Rectal smooth muscle tissue (tissue), 1 donor: ENCODE measurements around the gene ARAP1.

ENCODE experiments used
- H3K27ac ChIP-seq: one replicate; pipeline ENCODE4 v1.7.0; 2013; ENCODE audit warnings: low read depth, low read length, inconsistent platforms
- H3K27me3 ChIP-seq: one replicate; pipeline ENCODE4 v1.7.0; 2013; ENCODE audit warnings: low read length; ENCODE audit not compliant: control insufficient read depth, insufficient read depth
- H3K36me3 ChIP-seq: one replicate; pipeline ENCODE4 v1.7.0; 2013; ENCODE audit warnings: low read length; ENCODE audit not compliant: control insufficient read depth, insufficient read depth
- H3K4me1 ChIP-seq: one replicate; pipeline ENCODE4 v1.7.0; 2013; ENCODE audit warnings: low read length; ENCODE audit not compliant: control insufficient read depth, insufficient read depth
- H3K4me3 ChIP-seq: one replicate; pipeline ENCODE4 v1.7.0; 2013; ENCODE audit warnings: low read length
- H3K9ac ChIP-seq: one replicate; pipeline ENCODE4 v1.7.0; 2013; ENCODE audit warnings: low read length

Gene ARAP1

GRCh38 chr11:72720784-72721183 is 31.4 kb downstream of the ARAP1 start:
- peaks cover 29% of the 10 kb centered on the region for H3K4me1 ChIP-seq
- peak overlapping the region; percentile 66 for H3K9ac ChIP-seq
- H3K27me3 ChIP-seq = no peaks in the 10 kb centered on the region
- H3K4me3 ChIP-seq = peak overlapping the region; percentile 92
- H3K36me3 ChIP-seq = peaks cover 2% of the 10 kb centered on the region
- no peak overlapping the region for H3K27ac ChIP-seq

- H3K27me3 ChIP-seq = no peaks in the 10 kb centered on the region
- peaks cover 2% of the 10 kb centered on the region for H3K36me3 ChIP-seq
- no peak overlapping the region for H3K27ac ChIP-seq
- peak overlapping the region; percentile 92 for H3K4me3 ChIP-seq
- peaks cover 26% of the 10 kb centered on the region for H3K4me1 ChIP-seq
- H3K9ac ChIP-seq = no peak overlapping the region
Measured at GRCh38 chr11:72720047-72720446, 32.2 kb downstream of the ARAP1 start.

DNA sequence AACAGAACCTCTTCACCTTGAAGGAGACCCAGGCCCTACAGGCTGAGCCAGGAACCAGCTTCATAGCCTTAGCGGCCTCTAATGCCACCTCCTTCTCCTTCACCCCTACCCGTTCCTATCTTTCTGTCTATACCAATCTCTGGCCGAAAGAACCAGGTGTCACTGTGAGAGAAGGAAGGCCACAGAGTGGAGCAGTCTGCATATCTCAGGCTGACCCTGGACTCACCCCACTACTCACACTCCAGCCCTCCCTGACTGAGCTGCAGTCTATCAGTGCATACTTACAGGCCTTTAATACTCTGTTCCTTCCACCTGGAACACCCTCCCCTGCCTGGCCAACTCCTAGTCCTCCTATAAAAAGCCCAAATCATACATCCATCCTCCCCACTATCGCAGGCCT is 32.7 kb downstream of the ARAP1 start:
- peaks cover 26% of the 10 kb centered on the region for H3K4me1 ChIP-seq
- H3K36me3 ChIP-seq = peaks cover 2% of the 10 kb centered on the region
- H3K27me3 ChIP-seq = no peaks in the 10 kb centered on the region
- H3K4me3 ChIP-seq = peak overlapping the region; percentile 92
- no peak overlapping the region for H3K9ac ChIP-seq
- no peak overlapping the region for H3K27ac ChIP-seq

- peaks cover 26% of the 10 kb centered on the region for H3K4me1 ChIP-seq
- no peak overlapping the region for H3K27ac ChIP-seq
- no peak overlapping the region for H3K9ac ChIP-seq
- no peaks in the 10 kb centered on the region for H3K27me3 ChIP-seq
- no peak overlapping the region for H3K4me3 ChIP-seq
- H3K36me3 ChIP-seq = peaks cover 2% of the 10 kb centered on the region
Measured at GRCh38 chr11:72719144-72719543, 33.1 kb downstream of the ARAP1 start.

DNA sequence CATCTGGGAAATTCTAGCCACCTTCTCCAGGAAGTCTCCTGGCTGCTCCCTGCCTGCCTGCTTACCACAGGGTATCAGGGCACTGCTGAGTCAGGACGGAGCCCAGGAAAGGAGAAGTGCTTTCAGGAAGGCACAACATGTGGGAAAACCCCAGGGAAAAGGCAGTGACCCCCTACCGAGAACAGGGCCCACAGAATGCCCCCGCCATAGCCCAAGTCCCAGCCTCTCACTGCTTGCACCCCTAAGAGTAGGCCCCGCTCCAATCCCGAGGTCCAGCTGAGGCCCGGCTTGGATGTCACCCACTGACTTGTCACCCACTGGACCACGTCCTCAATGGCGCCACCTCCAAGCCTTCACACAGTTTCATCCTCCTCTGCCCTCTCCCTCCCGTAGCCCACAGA is 34.1 kb downstream of the ARAP1 start:
- H3K9ac ChIP-seq = no peak overlapping the region
- no peak overlapping the region for H3K27ac ChIP-seq
- peaks cover 26% of the 10 kb centered on the region for H3K4me1 ChIP-seq
- H3K27me3 ChIP-seq = no peaks in the 10 kb centered on the region
- no peak overlapping the region for H3K4me3 ChIP-seq
- H3K36me3 ChIP-seq = peaks cover 2% of the 10 kb centered on the region

- H3K27me3 ChIP-seq = no peaks in the 10 kb centered on the region
- peaks cover 22% of the 10 kb centered on the region for H3K4me1 ChIP-seq
- H3K36me3 ChIP-seq = peaks cover 6% of the 10 kb centered on the region
- no peak overlapping the region for H3K4me3 ChIP-seq
- H3K9ac ChIP-seq = no peak overlapping the region
- H3K27ac ChIP-seq = no peak overlapping the region
Measured at GRCh38 chr11:72716788-72717435, 35.3 kb downstream of the ARAP1 start.

DNA sequence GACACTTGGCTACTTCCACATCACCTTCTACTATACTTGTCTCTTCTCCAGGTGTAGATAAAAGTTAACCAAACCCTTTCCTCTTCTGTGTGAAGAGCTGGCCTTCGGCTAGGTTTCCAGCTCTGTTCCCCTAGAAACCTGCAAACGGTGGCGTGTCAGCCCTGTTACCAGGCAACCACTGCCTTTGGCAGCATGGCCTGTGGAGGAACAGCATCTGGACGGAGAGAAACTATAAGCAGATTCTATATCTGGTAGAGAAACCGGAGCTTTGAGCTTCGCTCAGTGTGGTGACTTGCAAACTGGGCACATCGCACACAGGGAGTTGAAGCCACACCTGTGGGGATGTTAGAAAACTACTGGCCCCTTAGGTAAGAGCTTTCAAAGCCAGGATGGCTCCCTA is 35.9 kb downstream of the ARAP1 start:
- H3K9ac ChIP-seq = no peak overlapping the region
- no peak overlapping the region for H3K4me3 ChIP-seq
- H3K36me3 ChIP-seq = peaks cover 6% of the 10 kb centered on the region
- no peaks in the 10 kb centered on the region for H3K27me3 ChIP-seq
- no peak overlapping the region for H3K27ac ChIP-seq
- H3K4me1 ChIP-seq = peaks cover 22% of the 10 kb centered on the region

DNA sequence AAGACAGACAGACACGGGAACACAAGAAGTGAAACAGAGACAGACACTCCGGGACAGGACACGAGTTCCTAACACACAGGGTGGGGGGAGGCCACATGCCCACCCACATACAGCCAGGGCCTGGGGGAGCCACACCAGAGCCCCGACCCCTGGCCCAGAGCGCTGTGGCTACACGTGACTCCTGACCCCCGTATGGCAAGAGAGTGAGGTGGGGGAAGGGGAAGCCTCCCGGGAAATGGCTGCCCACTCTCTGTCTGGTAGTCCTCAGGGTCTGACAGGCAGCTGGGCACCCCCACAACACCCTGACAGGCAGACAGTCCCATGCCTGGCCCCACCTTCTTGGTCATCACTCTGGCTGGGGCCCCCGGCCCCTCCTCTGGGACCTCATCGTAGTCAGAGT is 39.4 kb downstream of the ARAP1 start:
- H3K9ac ChIP-seq = no peak overlapping the region
- H3K4me3 ChIP-seq = no peak overlapping the region
- no peaks in the 10 kb centered on the region for H3K27me3 ChIP-seq
- peaks cover 29% of the 10 kb centered on the region for H3K36me3 ChIP-seq
- peaks cover 4% of the 10 kb centered on the region for H3K4me1 ChIP-seq
- H3K27ac ChIP-seq = no peak overlapping the region

DNA sequence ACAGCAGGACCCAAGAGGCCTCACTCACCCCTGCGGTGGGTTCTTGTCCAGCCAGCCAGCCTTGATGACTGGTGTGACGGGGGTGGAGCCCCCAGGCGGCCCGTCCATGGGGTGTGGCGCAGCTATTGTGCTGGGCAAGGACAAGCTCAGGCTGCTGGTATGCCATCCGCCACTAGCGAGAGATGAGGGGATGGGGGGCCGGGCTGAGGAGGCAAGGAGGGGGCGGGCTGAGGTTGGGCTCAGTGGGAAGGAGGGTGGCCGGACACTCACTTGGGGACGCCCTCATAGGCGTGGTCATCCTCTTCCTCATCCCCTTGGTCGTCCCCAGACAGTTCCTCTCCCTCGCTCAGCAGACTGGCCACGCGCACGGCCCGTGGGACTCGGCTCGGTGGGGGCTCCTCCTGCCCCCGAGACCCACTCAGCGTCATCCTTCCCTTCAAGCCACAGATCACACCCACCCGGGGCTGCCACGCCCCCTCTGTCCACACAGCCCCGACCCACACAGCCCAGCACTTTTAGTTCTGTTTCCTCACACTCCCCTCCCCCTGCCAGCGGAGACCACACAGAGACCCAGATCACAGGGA is 39.9 kb downstream of the ARAP1 start:
- H3K27me3 ChIP-seq = no peaks in the 10 kb centered on the region
- H3K4me3 ChIP-seq = no peak overlapping the region
- peaks cover 4% of the 10 kb centered on the region for H3K4me1 ChIP-seq
- H3K36me3 ChIP-seq = peaks cover 32% of the 10 kb centered on the region
- H3K9ac ChIP-seq = no peak overlapping the region
- H3K27ac ChIP-seq = no peak overlapping the region

DNA sequence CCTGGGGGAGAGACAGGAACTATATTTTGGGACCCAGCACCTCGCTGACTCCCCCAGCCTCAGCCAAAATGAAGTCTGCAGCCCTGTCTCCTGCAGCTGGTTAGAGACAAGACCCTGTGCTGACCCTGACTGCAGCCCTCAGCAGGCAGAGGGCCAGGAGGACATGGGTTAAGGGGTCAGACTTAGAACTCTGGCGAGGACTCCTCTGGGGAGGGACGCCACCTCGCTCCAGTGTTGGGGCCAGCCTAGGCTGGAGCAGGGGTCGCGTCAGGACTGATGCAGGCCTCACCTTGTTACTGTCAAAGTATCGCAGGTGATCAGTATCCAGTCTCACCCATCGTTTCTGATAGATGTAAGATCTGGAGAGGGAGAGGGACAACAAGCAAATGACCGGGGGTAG is 41.1 kb downstream of the ARAP1 start:
- Histone ChIP-seq H3K4me1 (no peaks in the 10 kb centered on the region), H3K4me3 (no peak overlapping the region), H3K36me3 (peaks cover 42% of the 10 kb centered on the region), H3K9ac (no peak overlapping the region), H3K27me3 (no peaks in the 10 kb centered on the region), H3K27ac (no peak overlapping the region)

- Histone ChIP-seq H3K9ac (no peak overlapping the region), H3K27me3 (no peaks in the 10 kb centered on the region), H3K36me3 (peaks cover 46% of the 10 kb centered on the region), H3K4me3 (no peak overlapping the region), H3K27ac (no peak overlapping the region), H3K4me1 (no peaks in the 10 kb centered on the region)
Measured at GRCh38 chr11:72710278-72710677, 41.9 kb downstream of the ARAP1 start.

GRCh38 chr11:72709478-72710238 is 42.5 kb downstream of the ARAP1 start:
- H3K4me3 ChIP-seq = no peak overlapping the region
- no peak overlapping the region for H3K9ac ChIP-seq
- H3K36me3 ChIP-seq = peaks cover 50% of the 10 kb centered on the region
- no peaks in the 10 kb centered on the region for H3K4me1 ChIP-seq
- H3K27me3 ChIP-seq = no peaks in the 10 kb centered on the region
- no peak overlapping the region for H3K27ac ChIP-seq
